ENCODE results near the gene LAMC1.

DNA sequence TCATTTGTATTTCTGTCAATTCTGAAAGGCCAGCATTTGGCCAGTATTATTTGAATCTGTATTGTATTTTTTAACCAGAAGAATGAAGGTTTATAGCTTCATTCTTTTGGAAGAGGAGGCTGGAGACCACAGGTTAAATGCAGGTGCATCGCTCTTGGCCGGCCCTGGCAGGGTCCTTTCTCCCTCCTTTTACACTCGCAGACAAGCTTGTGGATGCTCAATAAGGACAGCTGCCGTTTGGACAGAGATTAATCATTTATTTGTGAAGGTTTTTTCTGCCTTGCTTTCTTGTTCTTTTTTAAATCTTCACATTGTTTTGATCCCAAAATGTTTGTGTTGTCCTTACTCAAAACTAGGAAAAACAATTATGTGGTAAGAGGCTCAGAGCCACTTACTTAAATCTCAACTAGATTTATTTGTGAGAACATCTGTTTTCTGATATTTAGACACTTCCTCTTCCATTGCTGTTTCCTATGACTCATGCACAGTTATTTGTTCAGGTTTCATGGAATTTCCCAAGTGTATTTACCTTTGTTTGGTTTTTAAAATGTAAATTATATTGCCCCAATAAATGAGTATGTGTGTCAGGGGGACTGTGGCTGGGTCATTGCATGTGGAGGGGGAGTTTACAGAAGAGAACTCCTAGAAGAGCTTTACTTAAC is 116.2 kb downstream of the LAMC1 start:
- TF ChIP-seq CTCF (IDR thresholded peaks at IDR 0.05): no peak
- TF ChIP-seq POLR2A (IDR thresholded peaks at IDR 0.05): no peak
- peak; percentile 11 for TF ChIP-seq POLR2AphosphoS5 (IDR thresholded peaks at IDR 0.05)
